ENCODE results near the gene NRARP. TPM values are rescaled to one million over a fixed set of nuclear protein-coding genes. Genes with fewer than 3 reads are reported as not detected.
A peak's percentile ranks its signal among the peaks of the same experiment; 100 is the strongest.

The NRARP gene
- total and polyA plus RNA-seq, 2 of the 13 experiments (the other 11 are each of a cell fraction or from before 2014, with no cell fraction given), result 0.22 to 0.46 TPM

DNA sequence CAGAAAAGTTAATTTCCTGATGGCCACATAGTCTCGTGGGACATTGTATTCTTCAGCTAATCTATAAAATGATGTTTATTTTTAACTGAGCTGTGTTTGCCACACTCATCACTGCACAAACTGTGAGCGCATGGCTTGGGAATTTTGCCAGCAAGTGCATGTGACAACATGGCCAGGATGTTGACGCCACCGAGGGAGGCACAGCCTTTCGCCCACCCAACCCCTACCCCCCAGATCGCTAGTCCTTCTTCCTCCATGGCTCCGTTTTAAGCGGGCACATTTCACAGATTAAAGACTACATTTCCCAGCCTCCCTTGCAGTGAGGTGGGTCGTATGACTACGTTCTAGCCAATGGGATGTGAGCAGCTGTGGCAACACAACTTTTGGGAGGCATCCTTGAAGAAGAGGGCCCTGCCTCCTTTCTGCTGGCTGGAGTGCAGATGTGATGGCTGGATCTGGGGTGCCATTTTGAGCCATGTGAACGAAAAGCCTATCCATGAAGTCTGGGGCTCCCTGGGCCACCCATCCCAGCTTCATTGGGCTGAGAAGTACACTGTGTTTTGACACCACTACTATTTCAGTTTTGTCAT lies 7.9 kb downstream of the NRARP start (continued):
- TF ChIP-seq, protein P1, sequence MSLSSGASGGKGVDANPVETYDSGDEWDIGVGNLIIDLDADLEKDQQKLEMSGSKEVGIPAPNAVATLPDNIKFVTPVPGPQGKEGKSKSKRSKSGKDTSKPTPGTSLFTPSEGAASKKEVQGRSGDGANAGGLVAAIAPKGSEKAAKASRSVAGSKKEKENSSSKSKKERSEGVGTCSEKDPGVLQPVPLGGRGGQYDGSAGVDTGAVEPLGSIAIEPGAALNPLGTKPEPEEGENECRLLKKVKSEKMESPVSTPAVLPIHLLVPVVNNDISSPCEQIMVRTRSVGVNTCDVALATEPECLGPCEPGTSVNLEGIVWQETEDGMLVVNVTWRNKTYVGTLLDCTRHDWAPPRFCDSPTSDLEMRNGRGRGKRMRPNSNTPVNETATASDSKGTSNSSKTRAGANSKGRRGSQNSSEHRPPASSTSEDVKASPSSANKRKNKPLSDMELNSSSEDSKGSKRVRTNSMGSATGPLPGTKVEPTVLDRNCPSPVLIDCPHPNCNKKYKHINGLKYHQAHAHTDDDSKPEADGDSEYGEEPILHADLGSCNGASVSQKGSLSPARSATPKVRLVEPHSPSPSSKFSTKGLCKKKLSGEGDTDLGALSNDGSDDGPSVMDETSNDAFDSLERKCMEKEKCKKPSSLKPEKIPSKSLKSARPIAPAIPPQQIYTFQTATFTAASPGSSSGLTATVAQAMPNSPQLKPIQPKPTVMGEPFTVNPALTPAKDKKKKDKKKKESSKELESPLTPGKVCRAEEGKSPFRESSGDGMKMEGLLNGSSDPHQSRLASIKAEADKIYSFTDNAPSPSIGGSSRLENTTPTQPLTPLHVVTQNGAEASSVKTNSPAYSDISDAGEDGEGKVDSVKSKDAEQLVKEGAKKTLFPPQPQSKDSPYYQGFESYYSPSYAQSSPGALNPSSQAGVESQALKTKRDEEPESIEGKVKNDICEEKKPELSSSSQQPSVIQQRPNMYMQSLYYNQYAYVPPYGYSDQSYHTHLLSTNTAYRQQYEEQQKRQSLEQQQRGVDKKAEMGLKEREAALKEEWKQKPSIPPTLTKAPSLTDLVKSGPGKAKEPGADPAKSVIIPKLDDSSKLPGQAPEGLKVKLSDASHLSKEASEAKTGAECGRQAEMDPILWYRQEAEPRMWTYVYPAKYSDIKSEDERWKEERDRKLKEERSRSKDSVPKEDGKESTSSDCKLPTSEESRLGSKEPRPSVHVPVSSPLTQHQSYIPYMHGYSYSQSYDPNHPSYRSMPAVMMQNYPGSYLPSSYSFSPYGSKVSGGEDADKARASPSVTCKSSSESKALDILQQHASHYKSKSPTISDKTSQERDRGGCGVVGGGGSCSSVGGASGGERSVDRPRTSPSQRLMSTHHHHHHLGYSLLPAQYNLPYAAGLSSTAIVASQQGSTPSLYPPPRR (CRISPR knock-in tag; IDR thresholded peaks at IDR 0.05; ENCODE audit: borderline replicate concordance), result no peak
- TF ChIP-seq, protein P2, sequence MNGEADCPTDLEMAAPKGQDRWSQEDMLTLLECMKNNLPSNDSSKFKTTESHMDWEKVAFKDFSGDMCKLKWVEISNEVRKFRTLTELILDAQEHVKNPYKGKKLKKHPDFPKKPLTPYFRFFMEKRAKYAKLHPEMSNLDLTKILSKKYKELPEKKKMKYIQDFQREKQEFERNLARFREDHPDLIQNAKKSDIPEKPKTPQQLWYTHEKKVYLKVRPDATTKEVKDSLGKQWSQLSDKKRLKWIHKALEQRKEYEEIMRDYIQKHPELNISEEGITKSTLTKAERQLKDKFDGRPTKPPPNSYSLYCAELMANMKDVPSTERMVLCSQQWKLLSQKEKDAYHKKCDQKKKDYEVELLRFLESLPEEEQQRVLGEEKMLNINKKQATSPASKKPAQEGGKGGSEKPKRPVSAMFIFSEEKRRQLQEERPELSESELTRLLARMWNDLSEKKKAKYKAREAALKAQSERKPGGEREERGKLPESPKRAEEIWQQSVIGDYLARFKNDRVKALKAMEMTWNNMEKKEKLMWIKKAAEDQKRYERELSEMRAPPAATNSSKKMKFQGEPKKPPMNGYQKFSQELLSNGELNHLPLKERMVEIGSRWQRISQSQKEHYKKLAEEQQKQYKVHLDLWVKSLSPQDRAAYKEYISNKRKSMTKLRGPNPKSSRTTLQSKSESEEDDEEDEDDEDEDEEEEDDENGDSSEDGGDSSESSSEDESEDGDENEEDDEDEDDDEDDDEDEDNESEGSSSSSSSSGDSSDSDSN (CRISPR knock-in tag; IDR thresholded peaks at IDR 0.05), result 0 out of 2 replicates have a peak, but pooled peaks have one; percentile 19
- peak; percentile 79 for TF ChIP-seq NFYB (CRISPR knock-in tag; IDR thresholded peaks at IDR 0.05)
- TF ChIP-seq ZFY (CRISPR knock-in tag; IDR thresholded peaks at IDR 0.05), result peak; percentile 31; the same call in 1 of the 2 replicates
- TF ChIP-seq, protein P3, sequence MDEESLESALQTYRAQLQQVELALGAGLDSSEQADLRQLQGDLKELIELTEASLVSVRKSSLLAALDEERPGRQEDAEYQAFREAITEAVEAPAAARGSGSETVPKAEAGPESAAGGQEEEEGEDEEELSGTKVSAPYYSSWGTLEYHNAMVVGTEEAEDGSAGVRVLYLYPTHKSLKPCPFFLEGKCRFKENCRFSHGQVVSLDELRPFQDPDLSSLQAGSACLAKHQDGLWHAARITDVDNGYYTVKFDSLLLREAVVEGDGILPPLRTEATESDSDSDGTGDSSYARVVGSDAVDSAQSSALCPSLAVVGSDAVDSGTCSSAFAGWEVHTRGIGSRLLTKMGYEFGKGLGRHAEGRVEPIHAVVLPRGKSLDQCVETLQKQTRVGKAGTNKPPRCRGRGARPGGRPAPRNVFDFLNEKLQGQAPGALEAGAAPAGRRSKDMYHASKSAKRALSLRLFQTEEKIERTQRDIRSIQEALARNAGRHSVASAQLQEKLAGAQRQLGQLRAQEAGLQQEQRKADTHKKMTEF (CRISPR knock-in tag; IDR thresholded peaks at IDR 0.05), result 0 out of 2 replicates have a peak, but pooled peaks have one; percentile 46
- TF ChIP-seq ZNF781 (CRISPR knock-in tag; IDR thresholded peaks at IDR 0.05; ENCODE audit: borderline replicate concordance, not compliant biosample characterization), result peak; percentile 59
- TF ChIP-seq, protein P4, sequence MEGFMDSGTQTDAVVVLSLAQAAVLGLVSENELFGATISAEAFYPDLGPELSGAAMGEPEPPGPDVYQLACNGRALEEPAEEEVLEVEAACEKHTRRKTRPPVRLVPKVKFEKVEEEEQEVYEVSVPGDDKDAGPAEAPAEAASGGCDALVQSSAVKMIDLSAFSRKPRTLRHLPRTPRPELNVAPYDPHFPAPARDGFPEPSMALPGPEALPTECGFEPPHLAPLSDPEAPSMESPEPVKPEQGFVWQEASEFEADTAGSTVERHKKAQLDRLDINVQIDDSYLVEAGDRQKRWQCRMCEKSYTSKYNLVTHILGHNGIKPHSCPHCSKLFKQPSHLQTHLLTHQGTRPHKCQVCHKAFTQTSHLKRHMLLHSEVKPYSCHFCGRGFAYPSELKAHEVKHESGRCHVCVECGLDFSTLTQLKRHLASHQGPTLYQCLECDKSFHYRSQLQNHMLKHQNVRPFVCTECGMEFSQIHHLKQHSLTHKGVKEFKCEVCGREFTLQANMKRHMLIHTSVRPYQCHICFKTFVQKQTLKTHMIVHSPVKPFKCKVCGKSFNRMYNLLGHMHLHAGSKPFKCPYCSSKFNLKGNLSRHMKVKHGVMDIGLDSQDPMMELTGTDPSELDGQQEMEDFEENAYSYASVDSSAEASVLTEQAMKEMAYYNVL (CRISPR knock-in tag; IDR thresholded peaks at IDR 0.05; ENCODE audit: borderline replicate concordance), result no peak
- no peak for TF ChIP-seq ZFP41 (CRISPR knock-in tag; IDR thresholded peaks at IDR 0.05; ENCODE audit: borderline replicate concordance)
- TF ChIP-seq, protein P5, sequence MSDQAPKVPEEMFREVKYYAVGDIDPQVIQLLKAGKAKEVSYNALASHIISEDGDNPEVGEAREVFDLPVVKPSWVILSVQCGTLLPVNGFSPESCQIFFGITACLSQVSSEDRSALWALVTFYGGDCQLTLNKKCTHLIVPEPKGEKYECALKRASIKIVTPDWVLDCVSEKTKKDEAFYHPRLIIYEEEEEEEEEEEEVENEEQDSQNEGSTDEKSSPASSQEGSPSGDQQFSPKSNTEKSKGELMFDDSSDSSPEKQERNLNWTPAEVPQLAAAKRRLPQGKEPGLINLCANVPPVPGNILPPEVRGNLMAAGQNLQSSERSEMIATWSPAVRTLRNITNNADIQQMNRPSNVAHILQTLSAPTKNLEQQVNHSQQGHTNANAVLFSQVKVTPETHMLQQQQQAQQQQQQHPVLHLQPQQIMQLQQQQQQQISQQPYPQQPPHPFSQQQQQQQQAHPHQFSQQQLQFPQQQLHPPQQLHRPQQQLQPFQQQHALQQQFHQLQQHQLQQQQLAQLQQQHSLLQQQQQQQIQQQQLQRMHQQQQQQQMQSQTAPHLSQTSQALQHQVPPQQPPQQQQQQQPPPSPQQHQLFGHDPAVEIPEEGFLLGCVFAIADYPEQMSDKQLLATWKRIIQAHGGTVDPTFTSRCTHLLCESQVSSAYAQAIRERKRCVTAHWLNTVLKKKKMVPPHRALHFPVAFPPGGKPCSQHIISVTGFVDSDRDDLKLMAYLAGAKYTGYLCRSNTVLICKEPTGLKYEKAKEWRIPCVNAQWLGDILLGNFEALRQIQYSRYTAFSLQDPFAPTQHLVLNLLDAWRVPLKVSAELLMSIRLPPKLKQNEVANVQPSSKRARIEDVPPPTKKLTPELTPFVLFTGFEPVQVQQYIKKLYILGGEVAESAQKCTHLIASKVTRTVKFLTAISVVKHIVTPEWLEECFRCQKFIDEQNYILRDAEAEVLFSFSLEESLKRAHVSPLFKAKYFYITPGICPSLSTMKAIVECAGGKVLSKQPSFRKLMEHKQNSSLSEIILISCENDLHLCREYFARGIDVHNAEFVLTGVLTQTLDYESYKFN (CRISPR knock-in tag; conservative IDR thresholded peaks at IDR 0.05), result 0 out of 2 replicates have a peak, but pooled peaks have one; percentile 18
- TF ChIP-seq CREB1 (IDR thresholded peaks at IDR 0.05), result peak; percentile 48; the same call in 1 of the 2 replicates
- TF ChIP-seq CREB1 (CRISPR knock-in tag; IDR thresholded peaks at IDR 0.05), result peak; percentile 84
- TF ChIP-seq NFYC (CRISPR knock-in tag; IDR thresholded peaks at IDR 0.05), result peak; percentile 88
- TF ChIP-seq REPIN1 (CRISPR knock-in tag; IDR thresholded peaks at IDR 0.05; ENCODE audit: borderline replicate concordance, low read depth), result peak; percentile 36; the same call in 1 of the 2 replicates
- peak; percentile 45; the same call in 1 of the 2 replicates for TF ChIP-seq ELF3 (CRISPR knock-in tag; IDR thresholded peaks at IDR 0.05)
